Chondrocyte (in vitro differentiated cells): ENCODE data around the gene CDCA8. TPM values are rescaled to one million over a fixed set of nuclear protein-coding genes. Genes with fewer than 3 reads are reported as not detected.
"Not testable (repeated sequence)": the region's sequence is repeated elsewhere in the genome, so short reads cannot be mapped to it uniquely, and the experiment has no call there.

ENCODE experiments used
- DNase-seq: peaks from one replicate; pipeline ENCODE4 v3.0.0; 2021; ENCODE audit warnings: mixed read lengths, low spot score
- H3K27ac Mint-ChIP-seq: one replicate; pipeline ENCODE4 v1.8.0; 2021; ENCODE audit warnings: mild to moderate bottlenecking, moderate library complexity, mixed read lengths; ENCODE audit not compliant: unreplicated experiment
- H3K27me3 Mint-ChIP-seq: 2 replicates; pipeline ENCODE4 v1.8.0; 2021; ENCODE audit warnings: low read depth, mixed read lengths
- H3K36me3 Mint-ChIP-seq: 2 replicates; pipeline ENCODE4 v1.8.0; 2021; ENCODE audit warnings: low read depth, mixed read lengths
- H3K4me1 Mint-ChIP-seq: 2 replicates; pipeline ENCODE4 v1.8.0; 2021; ENCODE audit warnings: low read depth, mild to moderate bottlenecking, mixed read lengths
- H3K4me3 Mint-ChIP-seq: one replicate; pipeline ENCODE4 v1.8.0; 2021; ENCODE audit warnings: mild to moderate bottlenecking, moderate library complexity, mixed read lengths; ENCODE audit not compliant: unreplicated experiment
- H3K9me3 Mint-ChIP-seq: 2 replicates; pipeline ENCODE4 v1.8.0; 2021; ENCODE audit warnings: low read depth, mixed read lengths
- total RNA-seq: library from RNA; stranded (reverse); gene quantifications from 3 replicates; pipeline ENCODE4 v1.2.1, GENCODE V29; 2021
- TF ChIP-seq, protein P1 (sequence below): fragments of 200-600 bp; sonication (generic); IDR thresholded peaks from 2 replicates; pipeline ENCODE4 v1.5.0; 2021; ENCODE audit warnings: antibody characterized with exemption, mild to moderate bottlenecking, moderate library complexity

CDCA8 gene
- total RNA-seq, 1 donor from 2014 or later = 6.0 TPM

DNA sequence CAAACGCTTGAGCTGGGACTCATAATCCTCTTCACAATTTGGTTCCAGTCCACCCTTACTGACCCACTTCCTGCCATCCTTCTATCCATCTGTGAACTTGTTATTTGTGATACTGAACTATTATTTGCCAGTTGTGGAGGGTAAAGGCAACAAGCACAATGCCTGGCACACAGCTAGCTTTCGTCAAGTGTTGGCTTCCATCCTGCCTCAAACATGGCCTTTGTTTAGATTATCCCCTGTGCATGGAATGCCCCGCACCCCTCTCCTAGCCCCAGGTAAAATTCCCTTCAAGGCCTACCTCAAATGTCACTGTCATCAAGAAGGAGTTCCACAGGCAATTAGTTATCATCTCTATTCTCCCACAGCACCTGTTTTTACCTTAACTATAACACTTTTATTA lies 11.4 kb upstream of the CDCA8 start:
- DNase-seq = no peak
- peaks cover 18% of the 10 kb centered on the region for H3K36me3 Mint-ChIP-seq
- H3K9me3 Mint-ChIP-seq = no peaks in the 10 kb centered on the region
- no peak overlapping the region for H3K27ac Mint-ChIP-seq
- H3K4me3 Mint-ChIP-seq = no peak overlapping the region
- peaks cover 2% of the 10 kb centered on the region for H3K4me1 Mint-ChIP-seq
- TF ChIP-seq, protein P1, sequence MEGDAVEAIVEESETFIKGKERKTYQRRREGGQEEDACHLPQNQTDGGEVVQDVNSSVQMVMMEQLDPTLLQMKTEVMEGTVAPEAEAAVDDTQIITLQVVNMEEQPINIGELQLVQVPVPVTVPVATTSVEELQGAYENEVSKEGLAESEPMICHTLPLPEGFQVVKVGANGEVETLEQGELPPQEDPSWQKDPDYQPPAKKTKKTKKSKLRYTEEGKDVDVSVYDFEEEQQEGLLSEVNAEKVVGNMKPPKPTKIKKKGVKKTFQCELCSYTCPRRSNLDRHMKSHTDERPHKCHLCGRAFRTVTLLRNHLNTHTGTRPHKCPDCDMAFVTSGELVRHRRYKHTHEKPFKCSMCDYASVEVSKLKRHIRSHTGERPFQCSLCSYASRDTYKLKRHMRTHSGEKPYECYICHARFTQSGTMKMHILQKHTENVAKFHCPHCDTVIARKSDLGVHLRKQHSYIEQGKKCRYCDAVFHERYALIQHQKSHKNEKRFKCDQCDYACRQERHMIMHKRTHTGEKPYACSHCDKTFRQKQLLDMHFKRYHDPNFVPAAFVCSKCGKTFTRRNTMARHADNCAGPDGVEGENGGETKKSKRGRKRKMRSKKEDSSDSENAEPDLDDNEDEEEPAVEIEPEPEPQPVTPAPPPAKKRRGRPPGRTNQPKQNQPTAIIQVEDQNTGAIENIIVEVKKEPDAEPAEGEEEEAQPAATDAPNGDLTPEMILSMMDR = no peak
- no peaks in the 10 kb centered on the region for H3K27me3 Mint-ChIP-seq

DNA sequence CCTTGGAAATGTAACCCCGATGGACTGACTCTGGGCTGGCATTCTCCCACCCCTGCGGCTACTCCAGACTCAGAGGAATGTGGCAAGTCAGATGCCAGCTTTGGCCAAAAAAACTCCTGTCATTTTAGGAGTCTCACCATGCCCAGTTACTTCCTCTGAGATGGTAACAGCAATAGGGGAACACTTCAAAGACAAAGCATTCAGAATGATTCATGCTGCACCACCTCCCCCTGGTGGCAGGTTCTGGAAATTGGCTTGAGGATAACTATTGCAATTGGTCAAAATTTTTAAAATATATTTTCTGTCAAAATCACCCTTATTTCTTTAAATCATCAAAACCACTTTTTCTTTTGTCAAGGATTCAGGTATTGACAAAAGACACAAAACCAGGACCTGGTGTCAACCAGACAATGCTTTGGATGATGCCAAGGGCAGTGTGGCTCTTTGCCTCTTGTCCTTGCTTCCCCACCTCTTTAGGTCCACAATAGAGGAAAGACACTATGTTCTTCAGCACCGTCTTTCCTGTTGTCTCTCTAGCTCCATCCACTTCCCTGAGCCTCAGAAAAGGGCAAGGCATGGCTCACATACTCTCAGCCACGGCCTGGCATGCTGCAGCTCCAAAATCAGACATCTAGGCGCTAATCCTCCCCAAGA lies 9.9 kb upstream of the CDCA8 start:
- Mint-ChIP-seq H3K4me3 (no peak overlapping the region), H3K27me3 (no peaks in the 10 kb centered on the region), H3K4me1 (peaks cover 2% of the 10 kb centered on the region), H3K9me3 (no peaks in the 10 kb centered on the region), H3K36me3 (peaks cover 22% of the 10 kb centered on the region), H3K27ac (peak overlapping the region; percentile 65)
- TF ChIP-seq, protein P1 = peak; percentile 99
- DNase-seq = no peak

GRCh38 chr1:37684182-37684581 lies 8.1 kb upstream of the CDCA8 start:
- not testable (repeated sequence) for DNase-seq, H3K27me3 Mint-ChIP-seq

GRCh38 chr1:37685722-37686121 lies 6.6 kb upstream of the CDCA8 start:
- TF ChIP-seq, protein P1 = no peak
- no peak for DNase-seq
- no peaks in the 10 kb centered on the region for H3K27me3 Mint-ChIP-seq
- no peak overlapping the region for H3K4me3 Mint-ChIP-seq
- H3K27ac Mint-ChIP-seq = no peak overlapping the region
- peaks cover 19% of the 10 kb centered on the region for H3K36me3 Mint-ChIP-seq
- no peaks in the 10 kb centered on the region for H3K9me3 Mint-ChIP-seq
- peaks cover 24% of the 10 kb centered on the region for H3K4me1 Mint-ChIP-seq

More at GRCh38 chr1:37684182-37684581, 8.1 kb upstream of the CDCA8 start:
- not testable (repeated sequence) for H3K4me3 Mint-ChIP-seq, H3K27ac Mint-ChIP-seq, H3K9me3 Mint-ChIP-seq
- peaks cover 12% of the 10 kb centered on the region for H3K4me1 Mint-ChIP-seq
- H3K36me3 Mint-ChIP-seq = peaks cover 21% of the 10 kb centered on the region

GRCh38 chr1:37687764-37688163 lies 4.6 kb upstream of the CDCA8 start:
- H3K4me3 Mint-ChIP-seq, DNase-seq, H3K27ac Mint-ChIP-seq, H3K27me3 Mint-ChIP-seq, H3K9me3 Mint-ChIP-seq: not testable (repeated sequence)
- Mint-ChIP-seq H3K36me3 (peaks cover 17% of the 10 kb centered on the region), H3K4me1 (peaks cover 29% of the 10 kb centered on the region)

DNA sequence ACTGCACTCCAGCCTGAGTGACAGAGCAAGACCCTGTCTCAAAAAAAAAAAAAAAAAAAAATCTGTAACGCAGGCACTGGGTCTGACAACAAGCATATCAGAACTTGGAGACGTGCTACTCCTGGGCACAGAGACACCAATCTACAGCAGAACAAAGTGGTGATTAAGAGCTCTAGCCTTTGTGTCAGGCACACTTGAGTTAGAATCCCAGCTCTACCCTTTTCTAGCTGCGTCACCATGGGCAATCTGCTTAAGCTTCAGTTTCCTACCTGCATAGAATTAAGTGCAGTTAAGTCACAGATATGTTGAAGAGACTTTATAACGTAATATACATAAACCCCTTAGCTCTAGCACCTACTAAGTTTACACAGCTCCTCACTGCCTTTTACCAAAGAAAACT lies 3.4 kb upstream of the CDCA8 start:
- TF ChIP-seq, protein P1 = no peak
- Mint-ChIP-seq H3K9me3 (no peaks in the 10 kb centered on the region), H3K27ac (peak overlapping the region; percentile 98), H3K27me3 (no peaks in the 10 kb centered on the region), H3K36me3 (peaks cover 12% of the 10 kb centered on the region), H3K4me3 (peak overlapping the region; percentile 96), H3K4me1 (peaks cover 29% of the 10 kb centered on the region)
- DNase-seq = no peak
